CD4-positive, alpha-beta T cell (primary cell): ENCODE data around the gene CELSR2. TPM values are rescaled to one million over a fixed set of nuclear protein-coding genes. Genes with fewer than 3 reads are reported as not detected.

ENCODE experiments used
- ATAC-seq: fragments of 200-7000 bp; cut with Tn5 transposase; one replicate; pipeline ENCODE4 v1.10.0; 2022; ENCODE audit warnings: mild to moderate bottlenecking; ENCODE audit not compliant: poor library complexity
- CTCF ChIA-PET: fragments of 350-600 bp; sonication (Branson Sonifier 250); formaldehyde crosslinking; loops from one replicate; lab custom pipeline; 2021; ENCODE audit warnings: antibody characterized with exemption, inconsistent platforms; lab: Charles Lee
- POLR2A ChIA-PET: fragments of 350-600 bp; sonication (Branson Sonifier 250); formaldehyde crosslinking; loops from one replicate; lab custom pipeline; 2021; ENCODE audit warnings: antibody characterized with exemption, inconsistent platforms; lab: Charles Lee
- DNase-seq, 14 experiments: peaks; one replicate each; pipeline ENCODE4 v3.0.0-alpha.2; 2013 to 2020; ENCODE audit warnings: mixed read lengths in 2 of 14
- H3K27ac ChIP-seq, 2 donors: one replicate each; pipeline versions ENCODE4 v1.5.1 to v1.7.0; 2013; ENCODE audit warnings: low read length in 2 of 2, low read depth in 1 of 2, mild to moderate bottlenecking in 1 of 2
- H3K27me3 ChIP-seq, 2 experiments: 1 replicate in 1 of 2; 2 replicates in 1 of 2; pipeline versions ENCODE4 v1.6.1 to v1.7.0; 2013; ENCODE audit warnings: low read length in 2 of 2, control low read depth in 1 of 2, mild to moderate bottlenecking in 1 of 2, moderate library complexity in 1 of 2; ENCODE audit not compliant: insufficient read depth in 2 of 2, control insufficient read depth in 1 of 2
- H3K36me3 ChIP-seq: one replicate; pipeline ENCODE4 v1.6.1; 2013; ENCODE audit warnings: low read length, control low read depth; ENCODE audit not compliant: insufficient read depth
- H3K4me1 ChIP-seq: one replicate; pipeline ENCODE4 v1.6.1; 2013; ENCODE audit warnings: low read length, control low read depth; ENCODE audit not compliant: insufficient read depth
- H3K4me3 ChIP-seq: one replicate; pipeline ENCODE4 v1.5.1; 2013; ENCODE audit warnings: mild to moderate bottlenecking, low read length, moderate library complexity
- H3K9me3 ChIP-seq, 2 experiments: 1 replicate in 1 of 2; 2 replicates in 1 of 2; pipeline versions ENCODE4 v1.6.1 to v1.7.0; 2013; ENCODE audit warnings: low read length in 2 of 2, mild to moderate bottlenecking in 2 of 2, control low read depth in 1 of 2, moderate library complexity in 1 of 2; ENCODE audit not compliant: control insufficient read depth in 1 of 2, insufficient read depth in 1 of 2
- H3K27ac Mint-ChIP-seq: one replicate; pipeline ENCODE4 v1.8.0; 2020; ENCODE audit warnings: mixed read lengths
- H3K27me3 Mint-ChIP-seq: one replicate; pipeline ENCODE4 v1.8.0; 2021; ENCODE audit warnings: mixed read lengths
- H3K36me3 Mint-ChIP-seq: one replicate; pipeline ENCODE4 v1.8.0; 2021; ENCODE audit warnings: low read depth, mixed read lengths
- H3K4me1 Mint-ChIP-seq: one replicate; pipeline ENCODE4 v1.8.0; 2021; ENCODE audit warnings: low read depth, mixed read lengths
- H3K4me3 Mint-ChIP-seq: one replicate; pipeline ENCODE4 v1.8.0; 2020; ENCODE audit warnings: mild to moderate bottlenecking, mixed read lengths
- H3K9me3 Mint-ChIP-seq: one replicate; pipeline ENCODE4 v1.8.0; 2020; ENCODE audit warnings: mixed read lengths
- intact Hi-C, 2 experiments: fragments of 100-400 bp; cut with DNase I in 1 of 2; cut with micrococcal nuclease in 1 of 2; formaldehyde crosslinking; loops; one replicate each; pipeline versions ENCODE4 v1.15.1 to v1.9.0; 2023 to 2025; cut with DNase I, micrococcal nuclease
- total RNA-seq, 174 experiments: library from RNA in 2 of 174; stranded (reverse) in 2 of 174; gene quantifications; one replicate each; pipeline ENCODE4 v1.2.3 and lab custom pipeline; 2021 to 2026
- TF ChIP-seq, protein P1 (sequence below): fragments of 200-600 bp; IDR thresholded peaks from one replicate; pipeline ENCODE4 v1.8.0; 2022; ENCODE audit warnings: antibody characterized with exemption, mild to moderate bottlenecking

The CELSR2 gene
- total RNA-seq, 2 experiments from 2014 or later: 3.6 TPM

DNA sequence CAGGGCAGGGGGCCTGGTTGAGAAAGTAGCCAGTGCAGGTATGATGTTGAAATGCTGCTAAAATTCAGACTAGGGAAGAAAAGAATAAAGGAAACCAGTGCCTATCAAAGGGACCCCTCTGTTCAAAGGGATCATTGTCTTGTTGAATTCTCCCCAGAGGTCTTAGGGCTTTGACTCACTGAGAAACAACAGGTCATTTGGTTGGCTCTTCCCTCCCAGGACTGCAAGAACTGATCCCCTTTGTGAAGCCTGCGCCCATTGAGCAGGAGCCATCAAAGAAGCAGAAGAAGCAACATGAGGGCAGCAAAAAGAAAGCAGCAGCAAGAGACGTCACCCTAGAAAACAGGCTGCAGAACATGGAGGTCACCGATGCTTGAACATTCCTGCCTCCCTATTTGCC lies 11.8 kb upstream of the CELSR2 start:
- CTCF ChIA-PET: no interaction called here
- no peak for DNase-seq
- no peaks in the 10 kb centered on the region for H3K9me3 ChIP-seq
- H3K9me3 Mint-ChIP-seq: no peaks in the 10 kb centered on the region
- peaks cover 63% of the 10 kb centered on the region for H3K36me3 Mint-ChIP-seq
- H3K36me3 ChIP-seq: peaks cover 58% of the 10 kb centered on the region
- no peak overlapping the region for H3K27ac ChIP-seq
- H3K27me3 ChIP-seq: peaks cover 0 to 2% of the 10 kb centered on the region in 2 experiments
- TF ChIP-seq, protein P1, sequence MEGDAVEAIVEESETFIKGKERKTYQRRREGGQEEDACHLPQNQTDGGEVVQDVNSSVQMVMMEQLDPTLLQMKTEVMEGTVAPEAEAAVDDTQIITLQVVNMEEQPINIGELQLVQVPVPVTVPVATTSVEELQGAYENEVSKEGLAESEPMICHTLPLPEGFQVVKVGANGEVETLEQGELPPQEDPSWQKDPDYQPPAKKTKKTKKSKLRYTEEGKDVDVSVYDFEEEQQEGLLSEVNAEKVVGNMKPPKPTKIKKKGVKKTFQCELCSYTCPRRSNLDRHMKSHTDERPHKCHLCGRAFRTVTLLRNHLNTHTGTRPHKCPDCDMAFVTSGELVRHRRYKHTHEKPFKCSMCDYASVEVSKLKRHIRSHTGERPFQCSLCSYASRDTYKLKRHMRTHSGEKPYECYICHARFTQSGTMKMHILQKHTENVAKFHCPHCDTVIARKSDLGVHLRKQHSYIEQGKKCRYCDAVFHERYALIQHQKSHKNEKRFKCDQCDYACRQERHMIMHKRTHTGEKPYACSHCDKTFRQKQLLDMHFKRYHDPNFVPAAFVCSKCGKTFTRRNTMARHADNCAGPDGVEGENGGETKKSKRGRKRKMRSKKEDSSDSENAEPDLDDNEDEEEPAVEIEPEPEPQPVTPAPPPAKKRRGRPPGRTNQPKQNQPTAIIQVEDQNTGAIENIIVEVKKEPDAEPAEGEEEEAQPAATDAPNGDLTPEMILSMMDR: no peak
- POLR2A ChIA-PET: no interaction called here
- H3K4me1 ChIP-seq: peaks cover 27% of the 10 kb centered on the region
- no peak overlapping the region for H3K27ac Mint-ChIP-seq
- ATAC-seq: no peak
- H3K4me1 Mint-ChIP-seq: peaks cover 30% of the 10 kb centered on the region
- intact Hi-C loops: no loop called here
- no peaks in the 10 kb centered on the region for H3K27me3 Mint-ChIP-seq
- H3K4me3 Mint-ChIP-seq: no peak overlapping the region
- H3K4me3 ChIP-seq: no peak overlapping the region

DNA sequence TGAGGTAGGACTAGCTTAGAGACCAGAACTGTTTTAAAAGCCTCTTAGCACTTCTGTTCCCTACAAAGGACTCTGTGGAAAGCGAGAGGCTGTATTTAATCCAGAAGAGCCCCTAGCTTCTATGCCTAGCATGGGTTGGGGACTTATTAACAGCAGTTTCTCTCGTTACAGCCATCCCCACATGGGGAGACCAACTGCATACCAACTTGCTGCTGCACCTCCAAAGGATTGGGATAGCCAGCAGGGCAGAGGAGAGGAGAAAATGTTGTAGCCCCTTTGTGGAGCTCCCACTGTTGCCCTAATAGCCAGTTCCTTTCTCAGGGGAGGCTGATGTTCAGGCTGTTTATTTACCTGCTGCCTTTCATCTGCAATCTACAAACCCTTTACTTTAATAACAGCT lies 11.0 kb upstream of the CELSR2 start:
- Mint-ChIP-seq H3K9me3 (no peaks in the 10 kb centered on the region), H3K36me3 (peaks cover 55% of the 10 kb centered on the region), H3K27me3 (no peaks in the 10 kb centered on the region), H3K4me1 (peaks cover 33% of the 10 kb centered on the region), H3K27ac (no peak overlapping the region), H3K4me3 (no peak overlapping the region)
- ATAC-seq: no peak
- ChIA-PET CTCF (no interaction called here), POLR2A (interaction anchor here (1.2 kb wide), 1 partner anchor 295 kb away, joined by 3 read pairs; no protein-coding TSS in a partner anchor)
- H3K36me3 ChIP-seq: peaks cover 51% of the 10 kb centered on the region
- no peak overlapping the region for H3K27ac ChIP-seq
- peak in 1 of 14 experiments; percentile 27 for DNase-seq
- H3K4me3 ChIP-seq: no peak overlapping the region
- no peaks in the 10 kb centered on the region for H3K9me3 ChIP-seq
- peaks cover 29% of the 10 kb centered on the region for H3K4me1 ChIP-seq
- TF ChIP-seq, protein P1: no peak
- intact Hi-C loops: no loop called here
- peaks cover 0 to 3% of the 10 kb centered on the region in 2 experiments for H3K27me3 ChIP-seq

DNA sequence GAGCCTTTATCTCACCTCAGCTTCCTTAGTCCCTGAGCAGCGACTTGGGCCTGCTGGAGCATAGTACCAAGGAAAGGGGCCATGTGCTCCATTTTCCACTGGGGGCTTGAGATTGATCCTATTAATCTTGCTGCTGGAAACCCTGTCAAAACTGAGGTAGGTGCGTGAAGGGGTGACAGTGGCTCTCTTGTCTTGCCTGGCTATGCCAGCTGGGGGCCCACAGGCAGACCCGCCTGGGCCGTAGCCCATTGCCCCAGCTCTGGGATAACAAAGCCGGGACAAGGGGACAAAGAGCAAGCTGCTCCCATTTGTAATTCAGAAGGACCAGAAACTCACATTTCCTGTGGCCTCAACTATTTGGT lies 10.3 kb upstream of the CELSR2 start:
- CTCF ChIA-PET: no interaction called here
- ATAC-seq (no peak), DNase-seq (no peak)
- no peaks in the 10 kb centered on the region for H3K9me3 Mint-ChIP-seq
- Histone ChIP-seq H3K4me1 (peaks cover 29% of the 10 kb centered on the region), H3K9me3 (no peaks in the 10 kb centered on the region), H3K27ac (no peak overlapping the region), H3K4me3 (no peak overlapping the region), H3K27me3 (peaks cover 0 to 3% of the 10 kb centered on the region in 2 experiments), H3K36me3 (peaks cover 51% of the 10 kb centered on the region)
- no peak overlapping the region for H3K4me3 Mint-ChIP-seq
- POLR2A ChIA-PET: interaction anchor here (1.2 to 2.8 kb wide), 3 partner anchors 14 to 294 kb away, joined by 3 to 15 read pairs (median 4); partner anchors contain the start of gene SARS1
- H3K4me1 Mint-ChIP-seq: peaks cover 33% of the 10 kb centered on the region
- intact Hi-C loops: no loop called here
- peak overlapping the region; percentile 73 for H3K27ac Mint-ChIP-seq
- no peaks in the 10 kb centered on the region for H3K27me3 Mint-ChIP-seq
- TF ChIP-seq, protein P1: no peak
- H3K36me3 Mint-ChIP-seq: peaks cover 55% of the 10 kb centered on the region
